KBM-7 (cell line): Measurements from ENCODE around the gene FBXL2.

Experiments used
- DNase-seq: peaks from one replicate; pipeline ENCODE4 v3.0.0-alpha.2; 2015
- in situ Hi-C: fragments of 300-500 bp; cut with MboI; formaldehyde crosslinking; loops from 2 replicates; pipeline ENCODE4 v1.14.3; 2020; ENCODE audit warnings: low sequenced_read_pairs, low pct_unique_long_range_greater_than_20kb, mixed read lengths

Gene FBXL2, protein sequence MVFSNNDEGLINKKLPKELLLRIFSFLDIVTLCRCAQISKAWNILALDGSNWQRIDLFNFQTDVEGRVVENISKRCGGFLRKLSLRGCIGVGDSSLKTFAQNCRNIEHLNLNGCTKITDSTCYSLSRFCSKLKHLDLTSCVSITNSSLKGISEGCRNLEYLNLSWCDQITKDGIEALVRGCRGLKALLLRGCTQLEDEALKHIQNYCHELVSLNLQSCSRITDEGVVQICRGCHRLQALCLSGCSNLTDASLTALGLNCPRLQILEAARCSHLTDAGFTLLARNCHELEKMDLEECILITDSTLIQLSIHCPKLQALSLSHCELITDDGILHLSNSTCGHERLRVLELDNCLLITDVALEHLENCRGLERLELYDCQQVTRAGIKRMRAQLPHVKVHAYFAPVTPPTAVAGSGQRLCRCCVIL

DNA sequence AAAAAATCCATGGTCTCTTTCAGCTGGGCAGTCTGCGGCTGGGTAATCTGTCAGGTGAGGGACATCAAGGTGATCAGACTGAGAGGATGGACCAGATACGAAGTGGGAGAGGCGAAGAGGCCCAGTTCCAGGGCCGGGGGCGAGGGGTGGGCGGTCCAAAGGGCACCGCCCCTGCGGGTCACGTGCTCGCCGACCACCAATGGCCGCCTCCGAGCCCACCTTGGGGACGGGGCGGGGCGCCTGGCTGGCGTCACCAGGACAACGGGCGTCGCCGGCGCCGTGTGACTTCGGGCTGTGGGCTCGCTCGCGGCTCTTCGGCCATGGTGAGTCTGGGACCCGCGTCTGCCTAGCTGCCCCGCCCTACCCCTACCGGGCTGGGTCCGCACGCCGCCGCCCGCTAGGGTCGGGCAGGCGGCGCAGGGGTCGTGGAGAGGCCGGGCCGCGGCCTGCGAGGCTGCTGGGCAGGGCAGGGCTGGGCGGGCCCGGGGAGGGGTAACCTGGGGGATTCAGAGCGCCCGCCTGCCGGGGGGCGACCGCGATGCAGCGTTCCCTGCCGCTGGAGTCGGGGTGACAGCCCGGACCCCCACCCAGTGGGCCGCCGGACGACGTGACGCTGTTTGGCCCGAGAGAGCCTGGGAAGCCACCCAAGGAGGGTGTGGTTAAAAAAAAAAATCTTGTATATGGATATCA is at the start of gene FBXL2:
FBXL2 (plus strand) TSS at position 250 of the 690 bp plus-strand sequence; CDS start at position 321, 71 bp downstream.
- in situ Hi-C loops = no loop called here

DNA sequence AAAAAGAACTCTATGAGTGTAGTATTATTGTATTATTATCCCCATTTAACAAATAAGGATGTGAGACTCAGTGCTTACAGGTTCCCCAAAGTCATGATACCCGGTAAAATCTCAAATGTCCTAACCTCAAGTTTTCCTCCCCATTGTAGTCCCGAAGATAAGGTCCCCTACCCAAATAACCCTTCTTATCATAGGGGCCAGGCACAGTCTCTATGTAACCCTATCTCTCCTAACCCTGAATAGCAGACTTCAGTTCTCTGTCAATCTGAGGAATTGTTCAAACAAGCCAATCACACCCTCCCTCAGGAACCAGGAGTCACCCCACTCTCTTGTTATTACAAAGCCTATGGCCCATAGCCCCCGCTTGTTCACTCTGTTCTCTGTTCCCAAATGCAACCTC is 48.2 kb upstream of the FBXL2 start:
- DNase-seq = no peak
- in situ Hi-C loops = no loop called here

More for the DNA sequence above, at the start of gene FBXL2:
- peak; percentile 75 for DNase-seq

DNA sequence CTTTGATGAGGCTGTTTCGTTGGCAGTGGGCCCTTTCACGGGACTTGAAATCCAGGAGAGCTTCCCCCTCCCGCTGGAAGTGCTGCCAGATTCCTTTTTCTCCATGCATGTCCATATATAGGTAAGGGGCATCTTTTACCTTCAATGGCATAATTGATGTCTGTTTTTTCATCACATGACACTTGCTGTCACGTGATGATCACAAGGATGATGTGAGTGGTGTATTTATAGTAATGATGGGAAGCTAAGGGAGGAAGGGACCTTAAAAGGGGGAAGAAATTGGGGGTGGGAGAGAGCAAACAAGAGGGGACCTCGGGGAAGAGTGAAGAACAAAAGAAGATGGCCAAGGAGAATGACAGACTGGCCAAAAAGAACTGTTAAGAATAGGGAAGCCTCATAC is 47.3 kb upstream of the FBXL2 start:
- in situ Hi-C loops = no loop called here

DNA sequence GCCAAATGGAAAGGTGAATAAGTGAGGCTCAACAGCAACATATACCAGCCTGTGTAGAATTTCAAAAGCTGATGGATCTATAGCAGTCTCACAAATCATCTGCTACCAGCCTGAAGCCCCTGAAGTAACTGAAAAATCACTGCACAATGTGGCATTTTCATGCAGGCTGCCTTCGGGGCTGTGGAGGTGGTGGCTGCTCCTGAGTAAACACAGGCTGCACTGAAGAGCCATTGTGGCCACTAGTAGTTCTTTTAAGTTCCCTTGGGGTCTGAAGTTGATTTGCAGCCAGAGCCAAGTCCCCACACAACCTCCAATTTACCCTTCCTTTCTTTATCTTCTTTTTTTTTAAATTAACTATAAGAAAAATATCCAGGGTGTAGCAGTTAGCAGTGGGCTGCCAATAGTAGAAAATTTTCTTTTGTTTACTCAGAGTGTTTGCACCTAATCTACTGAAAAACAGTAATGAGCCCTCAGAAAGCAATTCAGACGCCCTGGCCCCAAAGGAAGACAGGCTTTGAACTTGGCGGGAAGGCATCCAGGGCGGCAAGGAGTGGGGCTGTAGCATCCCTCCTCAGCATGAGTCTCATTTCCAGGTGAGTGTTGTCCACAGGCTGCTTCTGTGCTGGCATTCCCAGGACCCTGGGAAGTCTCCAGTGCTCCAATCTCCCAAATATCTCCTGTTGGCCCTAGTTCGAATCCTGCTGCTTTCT is 45.3 kb upstream of the FBXL2 start:
- in situ Hi-C loops = no loop called here
- no peak for DNase-seq

More for the DNA sequence above, 47.3 kb upstream of the FBXL2 start:
- DNase-seq = no peak

DNA sequence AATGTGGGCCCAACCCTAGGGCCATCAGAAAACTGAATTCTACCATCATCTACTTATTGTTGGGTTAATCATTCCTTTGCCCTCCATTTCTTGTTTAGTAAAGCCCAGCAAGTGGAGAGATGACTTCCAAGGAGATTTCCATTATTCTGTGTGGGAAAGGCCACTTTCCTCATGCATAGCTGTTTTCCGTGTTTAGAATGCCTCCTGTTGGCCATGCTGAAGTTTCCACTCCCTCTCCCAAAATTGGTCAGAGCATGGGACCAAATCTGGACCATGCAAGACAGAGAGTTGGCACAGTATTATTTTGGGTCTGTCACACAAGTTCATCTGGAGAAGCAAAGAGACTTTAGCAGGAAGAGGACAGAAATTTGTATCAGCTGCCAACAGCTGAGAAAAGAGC is 43.4 kb upstream of the FBXL2 start:
- DNase-seq = no peak
- in situ Hi-C loops = no loop called here

DNA sequence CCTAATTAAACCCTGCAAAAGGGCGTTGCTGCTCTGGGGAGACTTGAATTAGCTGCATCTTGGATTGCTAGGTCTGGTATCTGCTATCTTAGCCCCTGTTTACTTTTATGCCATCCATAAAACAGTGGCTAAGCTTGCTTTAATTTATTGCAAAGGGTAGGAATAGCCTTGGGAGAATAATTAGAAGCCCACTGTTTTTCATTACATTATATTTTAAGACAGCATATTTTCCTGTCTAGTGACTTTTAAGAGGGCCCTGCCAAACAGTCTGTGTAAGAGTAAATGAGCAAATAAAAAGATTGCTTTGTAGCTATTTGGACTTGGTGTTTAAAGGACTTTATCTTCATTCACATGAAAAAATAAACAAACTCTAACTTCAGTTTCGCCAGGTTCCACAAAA is 41.2 kb upstream of the FBXL2 start:
- in situ Hi-C loops = no loop called here
- no peak for DNase-seq

DNA sequence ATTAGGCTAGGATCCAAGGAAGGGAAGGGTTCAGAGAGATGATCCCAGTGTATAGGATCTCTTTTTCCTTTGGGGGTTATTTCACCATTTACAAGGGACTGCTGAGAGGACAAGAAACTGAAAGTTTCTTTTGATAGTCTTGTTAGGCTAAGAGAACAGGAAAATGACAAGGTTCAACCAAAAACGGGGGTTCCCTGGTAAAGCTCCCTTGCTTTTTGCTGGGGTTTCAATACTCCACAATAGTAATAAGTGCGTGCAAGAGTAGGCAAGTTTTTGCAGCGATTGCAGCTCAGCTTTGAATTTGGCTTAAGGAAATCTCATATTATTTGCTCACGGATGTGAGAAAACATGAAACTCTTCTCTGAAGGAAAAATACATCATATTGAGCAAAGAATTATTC is 39.8 kb upstream of the FBXL2 start:
- no peak for DNase-seq
- in situ Hi-C loops = no loop called here

DNA sequence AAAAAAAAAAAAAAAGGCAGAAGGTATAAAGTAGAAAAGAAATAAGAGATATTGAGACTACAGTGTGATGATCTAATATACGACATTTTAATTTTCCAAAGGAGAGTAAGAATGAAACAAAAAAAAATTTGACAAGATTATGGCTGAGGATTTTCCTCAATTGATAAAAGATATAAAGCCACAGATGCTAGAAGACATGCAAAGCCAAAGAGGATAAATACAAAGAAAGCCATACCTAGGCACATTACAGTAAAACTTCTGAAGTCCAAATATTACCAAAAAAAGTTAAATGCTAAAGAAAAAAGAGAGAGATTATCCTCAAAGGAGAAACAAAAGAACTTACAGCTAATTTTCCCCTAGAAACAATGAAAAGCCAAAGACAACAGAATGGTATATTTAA is 38.3 kb upstream of the FBXL2 start:
- in situ Hi-C loops = no loop called here
- no peak for DNase-seq

DNA sequence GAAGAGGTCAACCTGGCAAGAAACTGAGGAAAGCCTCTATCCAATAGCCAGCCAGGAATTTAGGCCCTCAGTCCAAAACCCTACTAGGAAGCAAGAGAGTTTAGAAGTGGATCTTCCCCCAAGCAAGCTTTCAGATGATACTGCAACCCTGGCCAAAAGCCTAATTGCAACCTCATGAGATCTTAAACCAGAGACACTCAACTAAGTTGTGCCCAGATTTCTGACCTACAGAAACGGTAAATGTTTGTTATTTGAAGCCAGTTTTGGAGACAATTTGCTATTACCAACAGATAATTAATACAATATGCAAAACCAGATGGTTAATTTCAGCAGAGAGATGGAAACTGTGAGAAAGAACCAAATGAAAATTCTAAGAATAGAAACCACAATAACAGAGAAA is 37.0 kb upstream of the FBXL2 start:
- in situ Hi-C loops = no loop called here
- no peak for DNase-seq

DNA sequence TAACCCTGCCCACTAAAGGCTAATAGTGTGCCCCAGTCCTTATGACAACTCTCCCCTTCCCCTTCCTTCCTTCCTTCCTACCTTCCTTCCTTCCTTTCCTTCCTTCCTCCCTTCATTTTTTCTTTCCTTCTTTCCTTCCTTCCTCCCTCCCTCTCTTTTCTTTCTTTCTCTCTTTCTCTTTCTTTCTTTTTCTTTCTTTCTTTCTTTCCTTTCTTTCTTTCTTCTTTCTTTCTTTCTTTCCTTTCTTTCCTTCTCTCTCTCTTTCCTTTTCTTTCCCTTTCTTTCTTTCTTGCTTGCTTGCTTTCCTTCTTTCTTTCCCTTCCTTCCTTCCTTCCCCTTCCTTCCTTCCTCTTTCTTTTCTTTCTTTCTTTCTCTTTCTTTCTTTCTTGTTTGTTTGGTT is 30.5 kb upstream of the FBXL2 start:
- in situ Hi-C loops = no loop called here
- DNase-seq = no peak

DNA sequence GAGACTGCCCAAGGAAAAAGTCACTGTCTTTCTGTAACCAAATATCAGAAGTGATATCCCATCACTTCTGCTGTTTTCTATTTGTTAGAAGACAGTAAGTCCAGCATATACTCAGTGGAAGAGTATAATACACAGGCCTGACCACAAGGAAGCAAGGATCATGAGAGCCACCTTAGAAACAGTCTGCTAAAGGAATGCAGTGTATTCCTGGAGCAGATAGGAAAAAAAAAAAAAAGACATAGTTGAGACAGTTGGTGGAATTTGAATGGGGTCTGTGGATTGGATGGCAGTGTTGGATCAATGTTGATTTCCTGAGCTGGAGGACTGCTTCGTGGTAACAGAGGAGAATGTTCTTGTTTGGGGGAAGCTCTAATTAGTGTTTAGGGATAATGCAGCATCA is 26.5 kb upstream of the FBXL2 start:
- in situ Hi-C loops = no loop called here
- DNase-seq = no peak

DNA sequence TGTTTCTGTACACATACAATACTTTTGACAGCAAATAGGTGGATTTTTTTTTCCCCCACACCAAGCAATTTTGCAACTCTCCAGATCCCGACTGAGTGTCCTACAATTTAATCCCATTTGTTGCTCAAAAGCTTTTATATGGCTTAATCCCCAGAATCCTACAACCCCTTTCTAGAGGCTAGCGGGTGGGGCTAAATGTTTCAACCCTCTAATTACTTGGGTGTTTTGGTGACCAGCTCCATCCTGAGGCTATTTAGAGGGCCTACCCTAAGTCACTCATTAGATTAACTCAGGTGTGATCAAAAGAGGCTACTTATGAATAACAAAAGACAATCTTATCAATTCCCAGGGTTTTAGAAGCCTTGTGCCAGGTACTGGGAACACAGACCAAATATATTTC is 21.0 kb upstream of the FBXL2 start:
- DNase-seq = no peak
- in situ Hi-C loops = no loop called here

DNA sequence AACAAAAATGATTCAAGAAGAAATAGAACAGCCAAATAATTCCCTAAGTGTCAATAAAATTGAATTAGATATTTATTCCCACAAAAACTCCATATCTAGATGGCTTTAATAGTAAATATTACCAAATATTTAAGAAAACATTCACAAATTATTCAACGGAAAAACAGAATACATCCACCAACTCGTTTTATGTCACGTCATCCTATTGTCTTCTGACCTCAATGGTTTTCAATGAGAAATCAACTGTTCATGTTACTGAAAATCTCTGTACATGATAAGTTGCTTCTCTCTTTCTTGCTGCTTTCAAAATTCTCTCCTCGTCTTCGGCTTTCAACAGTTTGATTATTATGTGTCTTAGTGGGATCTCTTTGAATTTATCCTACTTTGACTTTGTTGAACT is 17.1 kb upstream of the FBXL2 start:
- no peak for DNase-seq
- in situ Hi-C loops = no loop called here

DNA sequence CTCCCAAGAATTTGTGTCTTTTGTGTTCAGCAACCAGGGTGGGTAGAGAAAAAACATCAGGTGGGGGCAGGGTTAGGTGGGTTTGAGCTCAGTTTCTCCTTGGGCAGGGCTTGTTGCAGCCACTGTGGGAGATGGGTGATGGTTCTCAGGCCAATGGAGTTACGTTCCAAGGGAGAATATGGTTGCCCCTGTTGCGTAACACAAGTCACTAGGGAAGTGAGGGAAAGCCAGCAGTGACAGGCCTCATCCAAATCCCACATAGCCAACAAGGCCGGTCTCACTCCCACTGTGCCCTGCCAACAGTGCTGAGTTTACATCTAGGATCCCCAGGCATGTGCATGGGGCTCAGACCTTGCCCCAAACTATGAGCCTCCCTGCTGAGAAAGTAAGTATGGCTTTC is 7.9 kb upstream of the FBXL2 start:
- no peak for DNase-seq
- in situ Hi-C loops = no loop called here

DNA sequence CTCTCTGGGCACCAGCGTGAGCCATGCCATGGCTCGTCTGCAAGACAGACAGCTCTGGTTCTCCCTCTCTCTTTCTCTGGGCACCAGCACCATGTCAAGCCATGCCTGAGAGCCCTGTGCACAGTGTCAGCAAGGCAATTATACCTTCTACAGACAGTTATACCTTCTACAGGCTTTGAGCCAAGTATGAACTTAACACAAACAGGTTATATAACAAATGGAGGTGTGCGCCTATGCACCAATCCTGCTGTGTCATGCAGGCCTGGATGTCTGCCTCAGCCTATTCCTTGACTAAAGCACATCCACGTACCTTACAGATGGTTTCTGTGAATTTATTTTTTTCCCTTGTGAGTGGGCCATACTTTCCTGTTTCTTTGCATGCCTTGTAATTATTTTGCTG is 5.9 kb upstream of the FBXL2 start:
- DNase-seq = no peak
- in situ Hi-C loops = no loop called here

DNA sequence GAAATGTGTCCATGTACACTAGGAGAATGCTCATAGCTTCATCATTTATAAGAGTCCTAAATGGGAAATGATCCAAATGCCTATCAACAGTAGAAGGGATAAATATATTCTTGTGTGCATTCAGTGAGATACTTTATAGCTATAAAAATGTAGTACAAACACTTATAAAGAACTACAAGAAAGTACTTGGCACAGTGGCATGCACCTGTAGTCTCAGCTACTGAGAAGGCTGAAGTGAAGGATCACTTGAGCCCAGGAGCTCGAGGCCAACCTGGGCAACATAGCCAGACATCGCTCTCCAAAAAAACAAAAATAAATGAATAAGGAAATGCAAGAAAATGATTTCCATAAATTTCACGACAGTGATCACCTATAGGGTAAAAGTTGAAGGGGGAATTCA is 3.6 kb upstream of the FBXL2 start:
- DNase-seq = no peak
- in situ Hi-C loops = no loop called here

DNA sequence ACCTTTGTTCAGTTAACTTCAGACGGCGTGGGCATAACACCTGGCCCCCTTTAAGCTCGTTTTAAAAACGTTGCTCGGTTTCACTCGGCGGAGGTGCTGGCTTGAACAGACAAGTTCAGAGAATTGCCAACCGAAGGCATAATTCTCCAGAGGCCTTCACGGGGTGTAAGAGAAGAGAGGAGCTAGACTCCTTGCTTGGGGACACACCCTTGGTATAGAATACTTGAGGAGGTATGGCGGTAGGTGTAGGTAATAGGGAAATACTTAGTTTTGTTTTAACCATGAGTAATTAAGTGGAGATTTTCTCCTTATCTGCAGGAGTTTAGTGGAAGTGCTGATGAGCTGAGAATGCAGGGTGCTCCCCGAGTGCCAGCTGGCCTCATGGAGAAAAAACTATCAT is 921 bp downstream of the FBXL2 start:
- DNase-seq = no peak

DNA sequence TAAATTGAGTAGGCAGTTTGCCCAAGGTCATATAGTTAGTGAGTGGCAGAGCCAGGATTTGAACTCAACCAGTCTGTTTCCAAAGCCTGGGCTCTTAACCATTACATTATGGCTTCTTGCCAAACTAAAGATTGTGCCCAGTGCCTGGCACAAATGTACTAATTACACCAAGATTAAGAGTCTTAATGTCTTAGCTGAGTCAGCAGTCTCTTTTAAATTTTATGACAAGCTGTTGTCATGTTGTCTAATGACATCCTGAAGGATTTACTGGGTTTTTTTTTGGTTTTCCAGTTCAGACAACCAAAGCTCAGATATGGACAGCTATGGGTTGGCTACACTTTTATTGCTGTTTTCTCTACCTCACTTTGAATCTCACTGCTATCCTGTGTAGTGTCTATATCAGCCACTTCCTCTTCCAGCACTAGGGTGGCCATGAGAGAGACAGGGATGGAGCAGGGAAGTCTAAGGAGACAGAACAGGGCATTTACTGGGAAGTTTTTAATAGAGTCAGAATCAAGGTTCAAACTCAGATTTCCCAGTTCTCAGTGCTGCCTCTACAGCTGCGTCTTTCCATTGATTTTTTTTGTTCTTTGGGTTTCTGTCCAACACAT is 10.5 kb downstream of the FBXL2 start:
- DNase-seq = no peak
- in situ Hi-C loops = no loop called here

More for the DNA sequence above, 921 bp downstream of the FBXL2 start:
- in situ Hi-C loops = no loop called here

DNA sequence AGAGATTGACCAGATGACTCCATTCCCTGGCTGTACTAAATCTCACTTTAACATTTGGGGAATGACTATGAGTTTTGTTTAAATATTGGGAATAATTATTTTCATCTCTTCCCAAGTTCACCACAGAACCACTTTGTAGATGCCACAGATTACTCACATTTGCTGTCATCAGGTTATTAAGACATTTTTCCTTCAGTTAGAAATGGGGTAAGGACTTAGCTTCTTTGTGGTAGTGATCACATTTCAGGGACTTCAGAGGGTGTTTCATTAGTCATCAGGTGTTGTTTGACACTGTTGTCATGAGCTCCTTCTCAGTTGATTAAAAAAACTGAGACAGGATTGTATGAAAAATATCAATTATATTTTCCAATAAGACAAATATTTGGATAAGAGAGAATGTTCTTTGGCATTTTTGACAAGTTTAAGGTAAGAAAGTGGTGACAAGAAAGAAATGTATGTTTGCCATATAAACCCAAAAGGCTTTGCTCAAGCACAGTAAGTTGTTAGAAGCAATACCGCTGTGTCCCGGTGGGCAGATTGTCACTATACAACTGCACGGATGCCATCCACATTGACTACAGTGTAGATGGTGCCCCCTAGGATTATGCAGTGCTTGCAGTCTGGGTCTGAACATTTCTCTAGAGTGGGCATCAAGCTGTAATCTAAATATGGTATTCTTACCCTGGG is 22.3 kb downstream of the FBXL2 start:
- in situ Hi-C loops = no loop called here
- DNase-seq = no peak
